NCI-H1436 (cell line): ENCODE results near the gene ATP1A1.

Source experiments
- DNase-seq: peaks from one replicate; lab custom pipeline; 2025; lab: John Stamatoyannopoulos, UW

The ATP1A1 gene

GRCh38 chr1:116372651-116373430, at the start of gene ATP1A1:
TSS of gene ATP1A1 (plus strand) at chr1:116373244. CDS start at chr1:116373512, 268 bp downstream.
- DNase-seq, result peak; percentile 90

GRCh38 chr1:116323491-116323890, 49.6 kb upstream of the ATP1A1 start:
- DNase-seq, result no peak

- no peak for DNase-seq
These were observed 48.6 kb upstream of the ATP1A1 start for GRCh38 chr1:116324411-116324810.

GRCh38 chr1:116325104-116325503, 47.9 kb upstream of the ATP1A1 start:
- DNase-seq, result no peak

GRCh38 chr1:116325922-116326321, 47.1 kb upstream of the ATP1A1 start:
- no peak for DNase-seq

- DNase-seq, result no peak
These were observed 46.6 kb upstream of the ATP1A1 start for GRCh38 chr1:116326486-116326885.

- no peak for DNase-seq
These were observed 44.4 kb upstream of the ATP1A1 start for GRCh38 chr1:116328671-116329070.

- no peak for DNase-seq
These were observed 43.3 kb upstream of the ATP1A1 start for GRCh38 chr1:116329524-116330341.

GRCh38 chr1:116330342-116330652, 42.7 kb upstream of the ATP1A1 start:
- no peak for DNase-seq

GRCh38 chr1:116330846-116331245, 42.2 kb upstream of the ATP1A1 start:
- DNase-seq, result no peak

GRCh38 chr1:116331523-116331922, 41.5 kb upstream of the ATP1A1 start:
- DNase-seq, result no peak

GRCh38 chr1:116332451-116332850, 40.6 kb upstream of the ATP1A1 start:
- no peak for DNase-seq

- DNase-seq, result no peak
These were observed 39.7 kb upstream of the ATP1A1 start for GRCh38 chr1:116333171-116334014.

- no peak for DNase-seq
These were observed 39.0 kb upstream of the ATP1A1 start for GRCh38 chr1:116334015-116334547.

- no peak for DNase-seq
These were observed 38.0 kb upstream of the ATP1A1 start for GRCh38 chr1:116334868-116335635.

GRCh38 chr1:116335850-116336624, 37.0 kb upstream of the ATP1A1 start:
- DNase-seq, result no peak

GRCh38 chr1:116337398-116337797, 35.6 kb upstream of the ATP1A1 start:
- no peak for DNase-seq

- no peak for DNase-seq
These were observed 34.6 kb upstream of the ATP1A1 start for GRCh38 chr1:116338400-116338799.

GRCh38 chr1:116340506-116341231, 32.4 kb upstream of the ATP1A1 start:
- DNase-seq, result no peak

- no peak for DNase-seq
These were observed 30.0 kb upstream of the ATP1A1 start for GRCh38 chr1:116343019-116343418.
